SK-N-MC (cell line): ENCODE results near the gene FBXL19.
"Not testable (repeated sequence)": the region's sequence is repeated elsewhere in the genome, so short reads cannot be mapped to it uniquely, and the experiment has no call there.

Experiments
- DNase-seq: peaks from one replicate; pipeline ENCODE4 v3.0.0-alpha.2; 2011; ENCODE audit warnings: low read depth, low spot score
- H3K27ac ChIP-seq: fragments of 200-600 bp; sonication (generic); 2 replicates; pipeline ENCODE4 v1.5.1; 2016; ENCODE audit warnings: mixed run types
- H3K36me3 ChIP-seq: fragments of 200-600 bp; sonication (generic); 2 replicates; pipeline ENCODE4 v1.6.1; 2017; ENCODE audit warnings: antibody characterized with exemption, low read length, mixed read lengths; ENCODE audit not compliant: insufficient read depth
- H3K4me3 ChIP-seq: fragments of 200-600 bp; sonication (generic); 2 replicates; pipeline ENCODE4 v1.5.1; 2016
- H3K9ac ChIP-seq: fragments of 200-600 bp; sonication (generic); 2 replicates; pipeline ENCODE4 v1.8.0; 2017; ENCODE audit warnings: mixed run types, mixed read lengths; ENCODE audit not compliant: insufficient read length
- H3K9me3 ChIP-seq: fragments of 200-600 bp; sonication (generic); 2 replicates; pipeline ENCODE4 v1.6.1; 2017; ENCODE audit warnings: low read depth, mild to moderate bottlenecking, antibody characterized with exemption, low read length, moderate library complexity, mixed read lengths
- EZH2 ChIP-seq: fragments of 200-600 bp; sonication (generic); IDR thresholded peaks from one replicate; pipeline ENCODE4 v1.6.1; 2017; ENCODE audit warnings: antibody characterized with exemption
- FOXP2 ChIP-seq: optimal IDR thresholded peaks from 2 replicates; pipeline ENCODE3; 2011; ENCODE audit warnings: mild to moderate bottlenecking, moderate library complexity; ENCODE audit not compliant: insufficient read depth; ENCODE audit errors: extremely low read length, control extremely low read depth
- POLR2AphosphoS5 ChIP-seq: IDR thresholded peaks from 2 replicates; pipeline ENCODE4 v1.6.1; 2012; ENCODE audit warnings: mild to moderate bottlenecking, low read depth, low read length, borderline replicate concordance

The FBXL19 gene

DNA sequence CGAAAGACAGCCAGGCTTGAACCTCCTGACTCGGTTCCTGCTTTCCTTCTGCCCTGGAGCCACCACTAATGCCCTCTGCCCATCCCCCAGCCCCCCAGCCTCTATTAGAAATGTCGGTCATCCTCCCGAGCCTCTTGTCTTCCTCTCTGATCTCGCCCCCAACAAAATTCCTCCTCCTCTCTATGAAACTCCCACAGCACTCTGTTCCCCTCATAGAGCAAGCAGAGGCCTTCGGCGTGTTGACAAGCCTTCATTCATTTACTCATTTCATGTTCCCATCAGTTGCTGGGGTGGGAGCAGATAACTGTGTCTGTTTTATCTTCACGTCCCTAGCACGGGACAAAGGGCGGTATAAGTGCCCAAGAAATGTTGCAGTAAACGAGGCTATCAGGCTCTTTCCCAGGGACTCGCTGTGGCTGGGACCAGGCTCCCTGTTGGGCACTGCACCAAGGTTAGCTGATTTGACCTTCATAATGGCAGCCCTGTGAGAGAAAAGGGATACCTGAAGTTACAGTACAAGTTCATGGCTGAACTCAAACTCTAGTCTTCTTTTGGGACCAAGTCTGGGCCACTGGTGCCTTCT lies 7.8 kb downstream of the FBXL19 start:
- no peak for DNase-seq
- H3K9ac ChIP-seq, result no peak overlapping the region
- H3K36me3 ChIP-seq, result peaks cover 23% of the 10 kb centered on the region
- TF ChIP-seq POLR2AphosphoS5 (no peak), FOXP2 (no peak), EZH2 (no peak)
- H3K27ac ChIP-seq, result no peak overlapping the region
- H3K4me3 ChIP-seq, result no peak overlapping the region
- no peaks in the 10 kb centered on the region for H3K9me3 ChIP-seq

DNA sequence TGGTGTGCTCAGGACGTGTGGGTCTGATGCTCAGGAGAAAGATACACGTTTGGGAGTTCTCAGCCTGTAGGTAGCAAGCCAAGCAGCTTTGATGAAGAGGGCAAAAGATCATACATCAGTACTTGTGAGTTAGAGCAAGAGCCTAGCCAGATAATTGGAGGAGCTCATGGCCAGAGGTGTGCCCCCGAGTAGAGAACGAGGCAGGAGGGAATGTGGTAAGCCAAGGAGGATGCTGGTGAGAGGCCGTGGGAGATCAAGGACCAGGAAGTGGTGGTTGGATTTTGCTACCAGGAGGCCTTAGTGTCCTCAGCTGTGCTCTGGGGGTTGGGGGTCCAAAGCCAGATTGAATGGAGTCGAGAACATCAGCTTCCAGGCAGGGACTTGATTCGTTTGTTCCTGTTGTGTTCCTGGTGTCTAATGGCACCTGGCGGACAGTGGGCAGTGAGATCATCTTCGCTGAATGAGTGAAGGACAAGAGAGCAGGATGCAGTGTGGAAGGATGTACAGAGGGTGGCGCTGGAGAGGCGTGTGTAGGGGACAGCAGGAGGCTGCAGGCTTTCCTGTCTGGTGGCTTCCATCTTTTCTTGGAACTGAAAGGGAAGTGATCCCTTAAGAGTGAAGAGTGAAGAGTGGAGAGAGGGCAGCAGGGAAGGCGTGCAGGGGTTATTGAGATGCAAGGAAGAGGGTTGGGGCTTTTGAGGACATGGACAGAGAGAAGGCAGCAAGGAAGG lies 11.6 kb downstream of the FBXL19 start:
- peaks cover 20% of the 10 kb centered on the region for H3K36me3 ChIP-seq
- no peak for TF ChIP-seq POLR2AphosphoS5
- no peak for TF ChIP-seq FOXP2
- no peak for TF ChIP-seq EZH2
- H3K27ac ChIP-seq, result no peak overlapping the region
- no peak overlapping the region for H3K4me3 ChIP-seq
- no peak for DNase-seq
- H3K9me3 ChIP-seq, result no peaks in the 10 kb centered on the region
- H3K9ac ChIP-seq, result no peak overlapping the region

DNA sequence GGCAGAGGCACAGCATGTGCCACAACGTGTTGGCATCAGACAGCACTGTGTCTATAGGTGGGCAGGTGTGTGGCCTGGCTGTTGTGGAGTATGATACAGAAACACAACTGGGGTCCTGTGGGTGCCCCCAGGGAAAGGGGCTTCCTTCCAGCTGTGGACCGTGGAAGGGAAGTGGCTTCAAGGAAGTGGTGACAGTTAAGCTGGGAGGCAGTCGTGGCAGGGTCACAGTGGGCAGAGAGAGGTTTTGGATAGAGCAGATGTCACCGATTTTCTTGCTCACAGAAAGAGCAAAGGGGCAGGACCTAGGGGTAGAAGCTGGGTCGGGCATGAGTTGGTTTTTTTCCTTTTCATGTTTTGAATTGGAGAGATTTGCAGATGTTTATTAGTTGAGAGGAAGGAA lies 14.3 kb downstream of the FBXL19 start:
- TF ChIP-seq POLR2AphosphoS5, result no peak
- TF ChIP-seq FOXP2, result no peak
- no peak for TF ChIP-seq EZH2
- no peak for DNase-seq
- Histone ChIP-seq H3K9ac (no peak overlapping the region), H3K27ac (no peak overlapping the region), H3K4me3 (no peak overlapping the region), H3K36me3 (peaks cover 15% of the 10 kb centered on the region), H3K9me3 (no peaks in the 10 kb centered on the region)

DNA sequence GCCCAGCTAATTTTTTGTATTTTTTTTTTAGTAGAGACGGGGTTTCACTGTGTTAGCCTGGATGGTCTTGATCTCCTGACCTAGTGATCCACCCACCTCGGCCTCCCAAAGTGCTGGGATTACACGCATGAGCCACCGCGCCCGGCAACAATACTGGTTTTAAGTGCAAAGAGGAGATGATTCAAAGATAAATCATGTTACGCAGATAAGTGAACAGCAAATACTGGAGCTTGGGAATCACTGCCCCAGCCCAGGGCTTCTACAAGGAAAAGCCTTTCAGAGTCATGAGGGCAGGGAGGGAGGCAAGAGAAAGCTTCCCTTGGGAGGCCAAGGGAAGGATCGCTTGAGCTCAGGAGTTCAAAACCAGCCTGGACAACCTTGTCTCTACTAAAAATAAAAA lies 16.2 kb downstream of the FBXL19 start:
- DNase-seq, H3K9ac ChIP-seq, H3K27ac ChIP-seq, H3K9me3 ChIP-seq, H3K4me3 ChIP-seq: not testable (repeated sequence)
- peaks cover 27% of the 10 kb centered on the region for H3K36me3 ChIP-seq

DNA sequence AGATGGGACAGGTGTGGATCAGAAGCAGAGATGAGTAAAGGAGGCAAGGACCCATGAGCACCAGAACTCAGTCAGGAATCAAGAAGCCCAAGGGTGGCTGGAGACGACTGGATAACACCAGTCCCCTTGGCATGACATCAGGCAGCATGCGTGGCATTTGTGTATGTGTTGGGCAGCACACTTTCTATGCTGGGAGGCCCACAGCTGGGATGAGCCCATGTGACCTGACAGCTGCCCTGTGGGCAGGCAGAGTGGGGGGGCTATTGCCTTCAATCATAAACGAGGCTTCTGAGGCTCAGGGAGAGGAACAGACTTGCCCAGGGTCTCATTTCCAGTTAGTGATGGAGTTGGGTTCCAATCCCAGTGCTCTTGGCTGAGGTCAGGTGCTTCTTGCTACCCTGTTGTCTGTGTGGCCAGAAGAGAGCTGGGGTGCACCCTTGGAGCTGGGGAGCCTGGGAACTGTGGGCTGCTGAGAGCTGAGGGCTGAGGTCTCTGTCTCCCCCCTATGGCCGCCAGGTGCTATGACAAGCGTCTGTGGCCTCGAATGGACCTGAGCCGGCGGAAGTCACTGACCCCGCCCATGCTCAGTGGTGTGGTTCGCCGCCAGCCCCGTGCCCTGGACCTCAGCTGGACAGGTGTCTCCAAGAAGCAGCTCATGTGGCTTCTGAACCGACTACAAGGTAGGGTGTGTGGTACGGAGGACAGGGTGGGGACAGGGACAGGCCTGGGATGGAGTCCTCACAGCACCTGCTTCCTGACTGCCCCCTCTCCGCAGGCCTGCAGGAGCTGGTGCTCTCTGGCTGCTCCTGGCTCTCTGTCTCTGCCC lies 18.4 kb downstream of the FBXL19 start:
- Histone ChIP-seq H3K4me3 (no peak overlapping the region), H3K27ac (no peak overlapping the region), H3K9ac (no peak overlapping the region), H3K36me3 (peaks cover 30% of the 10 kb centered on the region), H3K9me3 (no peaks in the 10 kb centered on the region)
- TF ChIP-seq POLR2AphosphoS5 (no peak), FOXP2 (no peak), EZH2 (no peak)
- DNase-seq, result no peak

DNA sequence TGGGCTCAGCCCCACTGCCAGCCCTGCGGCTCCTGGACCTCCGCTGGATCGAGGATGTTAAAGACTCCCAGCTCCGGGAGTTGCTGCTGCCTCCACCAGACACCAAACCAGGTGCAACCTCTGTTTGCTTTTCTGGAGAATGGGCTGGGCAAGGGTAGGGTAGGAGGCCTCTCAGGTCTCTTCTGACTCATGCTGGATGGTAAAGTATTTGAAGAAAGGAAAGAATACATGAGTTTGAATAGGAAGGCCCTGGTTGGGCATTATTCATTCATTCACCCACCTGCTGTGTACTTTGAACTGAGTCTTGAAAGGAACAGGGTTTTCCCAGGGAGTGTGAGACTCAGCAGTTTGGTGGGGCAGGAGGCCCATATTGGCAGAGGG lies 19.0 kb downstream of the FBXL19 start:
- peaks cover 28% of the 10 kb centered on the region for H3K36me3 ChIP-seq
- H3K4me3 ChIP-seq, result no peak overlapping the region
- H3K27ac ChIP-seq, result no peak overlapping the region
- H3K9me3 ChIP-seq, result no peaks in the 10 kb centered on the region
- TF ChIP-seq POLR2AphosphoS5 (no peak), FOXP2 (no peak), EZH2 (no peak)
- no peak for DNase-seq
- no peak overlapping the region for H3K9ac ChIP-seq

DNA sequence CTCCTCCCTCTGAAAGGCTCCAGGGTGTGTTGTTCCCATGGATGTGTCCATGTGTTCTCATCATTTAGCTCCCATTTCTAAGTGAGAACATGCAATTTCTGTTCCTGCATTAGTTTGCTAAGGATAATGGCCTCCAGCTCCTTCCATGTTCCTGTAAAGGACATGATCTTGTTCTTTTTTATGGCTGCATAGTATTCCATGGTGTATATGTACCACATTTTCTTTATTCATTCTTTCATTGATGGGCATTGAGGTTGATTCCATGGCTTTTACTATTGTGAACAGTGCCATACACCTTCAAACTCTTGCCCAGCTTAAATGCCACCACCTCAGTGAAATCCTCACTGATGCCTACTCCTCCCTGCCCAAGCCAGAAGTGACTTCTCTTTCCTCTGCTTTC lies 21.0 kb downstream of the FBXL19 start:
- no peak for DNase-seq
- Histone ChIP-seq H3K9me3 (no peaks in the 10 kb centered on the region), H3K9ac (no peak overlapping the region), H3K4me3 (no peak overlapping the region), H3K27ac (no peak overlapping the region), H3K36me3 (peaks cover 28% of the 10 kb centered on the region)
- TF ChIP-seq EZH2, result no peak
- TF ChIP-seq FOXP2, result no peak
- TF ChIP-seq POLR2AphosphoS5, result no peak

DNA sequence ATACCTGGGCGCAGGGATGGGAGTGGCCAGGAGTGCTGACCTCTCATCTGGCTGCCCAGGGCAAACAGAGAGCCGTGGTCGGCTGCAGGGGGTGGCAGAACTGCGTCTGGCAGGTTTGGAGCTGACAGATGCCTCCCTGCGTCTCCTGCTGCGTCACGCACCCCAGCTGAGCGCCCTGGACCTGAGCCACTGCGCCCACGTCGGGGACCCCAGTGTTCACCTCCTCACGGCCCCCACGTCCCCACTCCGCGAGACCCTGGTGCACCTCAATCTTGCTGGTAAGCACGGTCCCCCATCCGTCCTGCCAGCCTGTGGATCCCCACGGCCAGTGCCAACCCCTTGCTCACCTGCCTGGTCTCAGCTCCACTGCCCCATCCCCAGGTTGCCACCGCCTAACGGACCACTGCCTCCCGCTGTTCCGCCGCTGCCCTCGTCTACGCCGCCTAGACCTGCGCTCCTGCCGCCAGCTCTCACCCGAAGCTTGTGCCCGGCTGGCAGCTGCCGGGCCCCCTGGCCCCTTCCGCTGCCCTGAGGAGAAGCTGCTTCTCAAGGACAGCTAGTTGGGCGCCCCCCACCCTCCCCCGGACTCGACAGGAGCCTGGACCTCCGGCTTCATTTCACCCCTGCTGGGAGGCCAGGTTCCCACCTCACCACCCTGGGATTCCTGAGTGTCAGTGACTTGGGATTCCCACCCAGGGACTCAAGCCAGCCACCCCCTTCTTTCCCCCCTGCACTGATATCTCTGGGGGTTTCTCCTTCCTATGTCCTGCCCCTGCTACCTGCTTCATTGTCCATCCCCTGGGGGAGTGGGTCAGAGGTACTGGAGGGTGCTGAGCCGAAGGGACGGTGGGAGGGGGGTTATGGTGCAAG lies 23.5 kb downstream of the FBXL19 start:
- Histone ChIP-seq H3K9me3 (no peaks in the 10 kb centered on the region), H3K4me3 (no peak overlapping the region), H3K27ac (no peak overlapping the region), H3K36me3 (peaks cover 22% of the 10 kb centered on the region), H3K9ac (no peak overlapping the region)
- no peak for DNase-seq
- TF ChIP-seq POLR2AphosphoS5 (no peak), FOXP2 (no peak), EZH2 (no peak)
